RWPE1 (cell line): Measurements from ENCODE around the gene CEP70.
"Not testable (repeated sequence)": the region's sequence is repeated elsewhere in the genome, so short reads cannot be mapped to it uniquely, and the experiment has no call there.

ENCODE experiments used
- CTCF ChIA-PET: fragments of 350-600 bp; sonication (Branson Sonifier 250); formaldehyde crosslinking; extraction: SDS; loops from one replicate; lab custom pipeline; 2021; lab: Yijun Ruan, JAX
- POLR2A ChIA-PET: fragments of 400-600 bp; formaldehyde crosslinking; extraction: SDS; loops from one replicate; lab custom pipeline; 2020; ENCODE audit warnings: antibody characterized with exemption; ENCODE audit not compliant: low non-redundant PET; lab: Yijun Ruan, JAX
- DNase-seq: peaks from one replicate; pipeline ENCODE4 v3.0.0; 2012; ENCODE audit warnings: low spot score
- H3K27ac ChIP-seq: fragments of 450-650 bp; 2 replicates; pipeline ENCODE4 v1.5.1; 2017
- TF ChIP-seq, protein P1 (sequence below): fragments of 450-650 bp; conservative IDR thresholded peaks from 2 replicates; pipeline ENCODE4 v1.5.1; 2017; ENCODE audit warnings: low read depth, mild to moderate bottlenecking

The CEP70 gene

DNA sequence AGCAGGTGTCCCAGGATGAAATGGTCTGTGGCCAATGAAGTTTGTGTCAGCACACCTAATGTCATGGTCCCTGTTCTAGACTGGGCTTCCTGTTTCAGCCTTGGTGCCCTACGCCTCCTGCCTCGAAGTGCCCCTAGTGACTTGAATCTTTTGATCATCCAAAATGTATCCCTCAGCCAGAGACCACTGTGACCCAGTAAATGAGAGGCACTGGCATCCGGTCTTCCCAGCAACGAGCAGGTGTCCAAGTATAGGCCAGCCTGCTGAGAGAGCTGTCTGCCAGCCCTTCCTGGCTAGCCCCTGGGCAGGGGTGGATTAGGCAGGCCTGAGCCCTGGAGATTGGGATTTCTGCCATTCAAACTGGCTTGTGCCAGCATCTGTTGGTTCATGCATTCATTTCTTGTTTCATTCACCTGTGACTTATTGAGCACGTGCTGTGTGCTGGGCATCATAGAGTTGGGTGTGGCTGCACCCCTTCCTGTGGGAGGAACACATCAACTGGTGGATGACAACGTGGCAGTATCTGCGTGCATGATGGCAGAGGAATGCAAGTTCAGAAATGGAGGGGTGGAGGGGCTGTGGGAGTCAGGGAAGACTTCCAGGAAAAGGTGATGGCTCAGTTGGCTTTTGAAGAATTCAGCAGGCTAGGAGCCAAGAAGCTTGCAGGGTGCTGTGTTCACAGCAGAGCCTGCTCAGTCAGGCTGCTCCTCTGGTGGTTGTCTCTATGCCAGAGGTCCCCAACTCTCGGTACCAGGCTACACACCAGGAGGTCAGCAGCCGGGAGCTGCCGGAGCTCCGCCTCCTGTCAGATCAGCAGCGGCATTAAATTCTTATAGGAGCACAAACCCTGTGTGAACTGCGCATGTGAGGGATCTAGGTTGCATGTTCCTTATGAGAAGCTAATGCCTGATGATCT, 138.0 kb downstream of the CEP70 start:
- H3K27ac ChIP-seq = peak overlapping the region; percentile 19
- CTCF ChIA-PET = interaction anchor here (0.9 kb wide), 1 partner anchor 460 kb away, joined by 4 read pairs; no protein-coding TSS in a partner anchor
- no peak for DNase-seq
- TF ChIP-seq, protein P1, sequence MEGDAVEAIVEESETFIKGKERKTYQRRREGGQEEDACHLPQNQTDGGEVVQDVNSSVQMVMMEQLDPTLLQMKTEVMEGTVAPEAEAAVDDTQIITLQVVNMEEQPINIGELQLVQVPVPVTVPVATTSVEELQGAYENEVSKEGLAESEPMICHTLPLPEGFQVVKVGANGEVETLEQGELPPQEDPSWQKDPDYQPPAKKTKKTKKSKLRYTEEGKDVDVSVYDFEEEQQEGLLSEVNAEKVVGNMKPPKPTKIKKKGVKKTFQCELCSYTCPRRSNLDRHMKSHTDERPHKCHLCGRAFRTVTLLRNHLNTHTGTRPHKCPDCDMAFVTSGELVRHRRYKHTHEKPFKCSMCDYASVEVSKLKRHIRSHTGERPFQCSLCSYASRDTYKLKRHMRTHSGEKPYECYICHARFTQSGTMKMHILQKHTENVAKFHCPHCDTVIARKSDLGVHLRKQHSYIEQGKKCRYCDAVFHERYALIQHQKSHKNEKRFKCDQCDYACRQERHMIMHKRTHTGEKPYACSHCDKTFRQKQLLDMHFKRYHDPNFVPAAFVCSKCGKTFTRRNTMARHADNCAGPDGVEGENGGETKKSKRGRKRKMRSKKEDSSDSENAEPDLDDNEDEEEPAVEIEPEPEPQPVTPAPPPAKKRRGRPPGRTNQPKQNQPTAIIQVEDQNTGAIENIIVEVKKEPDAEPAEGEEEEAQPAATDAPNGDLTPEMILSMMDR = no peak
- POLR2A ChIA-PET = no interaction called here

DNA sequence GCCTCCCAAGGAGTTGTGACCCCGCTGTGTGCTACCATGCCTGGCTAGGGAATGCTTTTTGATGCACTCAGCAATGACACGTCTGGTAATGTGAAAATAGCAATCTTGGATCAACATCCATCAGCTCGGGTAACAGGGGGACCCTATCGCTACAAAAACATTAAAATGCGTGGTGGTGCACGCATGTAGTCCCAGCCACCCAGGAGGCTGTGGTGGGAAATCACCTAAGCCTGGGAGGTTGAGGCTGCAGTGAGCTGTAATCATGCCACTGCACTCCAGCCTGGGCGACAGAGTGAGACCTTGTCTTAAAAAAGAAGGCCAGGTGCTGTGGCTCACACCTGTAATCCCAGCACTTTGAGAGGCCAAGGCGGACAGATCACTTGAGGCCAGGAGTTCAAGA, 140.1 kb downstream of the CEP70 start:
- CTCF ChIA-PET = not testable (repeated sequence)

DNA sequence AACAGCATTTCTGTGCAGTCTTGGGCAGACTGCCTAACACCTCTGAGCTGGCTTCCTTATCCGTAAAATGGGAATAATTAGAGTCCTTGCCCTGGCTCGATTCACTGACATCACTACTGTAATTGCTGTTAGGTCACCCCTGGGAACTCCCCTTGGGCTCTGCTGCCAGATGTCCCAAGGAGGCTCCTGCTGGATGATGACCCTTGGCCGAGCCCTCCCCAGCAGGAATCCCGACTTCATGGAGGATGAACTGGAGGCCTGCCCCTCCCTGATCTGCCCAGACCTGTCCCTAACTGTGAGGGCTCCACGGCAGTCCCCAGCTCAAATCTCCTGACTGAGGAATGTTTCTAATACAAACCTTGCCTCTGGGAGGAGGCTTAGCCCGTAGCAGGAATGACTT, 141.6 kb downstream of the CEP70 start:
- CTCF ChIA-PET = no interaction called here
- TF ChIP-seq, protein P1 = no peak

More for the DNA sequence above, 140.1 kb downstream of the CEP70 start:
- H3K27ac ChIP-seq, DNase-seq, POLR2A ChIA-PET: not testable (repeated sequence)

DNA sequence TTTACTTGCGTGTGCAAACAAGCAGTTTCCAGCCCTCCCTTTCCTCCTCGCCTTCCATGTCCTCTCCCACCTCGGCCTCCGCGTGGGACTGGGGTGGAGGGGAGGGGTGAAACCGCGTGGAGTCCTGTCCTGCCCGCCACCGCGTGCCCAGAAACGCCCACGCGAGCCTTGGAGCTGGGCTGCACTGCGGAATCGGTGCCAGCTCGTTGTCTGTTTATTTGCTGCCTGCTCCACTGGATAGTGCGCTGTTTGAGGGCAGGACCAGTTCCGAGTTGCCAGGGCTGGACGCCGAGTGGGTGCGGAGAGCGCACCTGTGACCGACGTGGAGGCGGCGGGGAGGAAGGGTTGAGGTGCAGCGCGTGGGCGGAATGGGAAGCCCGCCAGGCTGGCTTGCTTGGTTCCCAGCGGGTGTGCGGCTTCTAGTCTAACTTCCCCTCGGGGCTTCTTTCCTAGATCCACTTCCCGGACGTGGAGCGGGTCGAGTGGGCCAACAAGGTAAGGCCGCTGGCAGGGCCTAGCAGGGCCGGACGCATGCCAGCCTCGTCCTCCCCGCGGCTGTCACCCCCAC, 142.4 kb downstream of the CEP70 start:
- TF ChIP-seq, protein P1 = no peak
- ChIA-PET CTCF (interaction anchor here (0.5 kb wide), 1 partner anchor 142 kb away, joined by 3 read pairs; no protein-coding TSS in a partner anchor), POLR2A (no interaction called here)
- H3K27ac ChIP-seq = no peak overlapping the region
- DNase-seq = no peak

More for the DNA sequence above, 141.6 kb downstream of the CEP70 start:
- DNase-seq = no peak
- POLR2A ChIA-PET = no interaction called here
- no peak overlapping the region for H3K27ac ChIP-seq

DNA sequence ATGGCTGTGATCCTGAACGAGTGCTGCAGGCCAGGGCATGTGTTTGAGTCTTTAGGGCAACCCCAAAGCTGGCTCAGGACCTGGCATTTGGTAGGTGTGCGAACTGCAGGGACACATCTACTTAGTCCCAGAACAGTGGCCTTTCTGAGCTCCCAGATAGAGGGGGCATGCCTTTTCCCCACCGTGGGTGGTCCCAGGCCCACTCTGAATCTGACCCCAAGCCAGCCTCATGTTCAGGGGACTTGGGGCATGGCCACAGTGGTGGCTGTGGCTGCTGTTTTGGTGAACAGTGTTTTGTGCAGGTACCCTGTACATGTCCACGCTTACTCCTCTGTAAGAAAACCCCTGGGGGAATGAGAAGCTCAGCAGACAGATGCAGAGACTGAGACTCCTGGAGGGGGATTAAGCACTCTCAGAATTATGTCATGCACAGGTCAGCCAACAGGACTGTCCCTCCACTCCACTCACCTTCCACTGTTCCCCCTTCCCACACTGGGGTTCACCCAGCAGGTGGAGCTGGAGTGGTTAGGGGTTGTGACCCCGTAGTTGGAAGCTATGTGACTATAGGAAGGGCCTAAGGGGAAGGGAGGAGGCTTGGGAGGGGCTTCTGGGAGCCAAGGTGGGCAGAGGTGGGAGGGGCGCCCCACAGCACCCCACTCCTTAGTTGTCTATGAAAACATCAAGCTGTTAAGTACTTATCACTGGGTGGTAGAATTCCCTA, 143.2 kb downstream of the CEP70 start:
- ChIA-PET CTCF (interaction anchor here (0.5 to 0.6 kb wide), 3 partner anchors 16 to 143 kb away, joined by 3 to 5 read pairs (median 3); no protein-coding TSS in a partner anchor), POLR2A (no interaction called here)
- DNase-seq = no peak

DNA sequence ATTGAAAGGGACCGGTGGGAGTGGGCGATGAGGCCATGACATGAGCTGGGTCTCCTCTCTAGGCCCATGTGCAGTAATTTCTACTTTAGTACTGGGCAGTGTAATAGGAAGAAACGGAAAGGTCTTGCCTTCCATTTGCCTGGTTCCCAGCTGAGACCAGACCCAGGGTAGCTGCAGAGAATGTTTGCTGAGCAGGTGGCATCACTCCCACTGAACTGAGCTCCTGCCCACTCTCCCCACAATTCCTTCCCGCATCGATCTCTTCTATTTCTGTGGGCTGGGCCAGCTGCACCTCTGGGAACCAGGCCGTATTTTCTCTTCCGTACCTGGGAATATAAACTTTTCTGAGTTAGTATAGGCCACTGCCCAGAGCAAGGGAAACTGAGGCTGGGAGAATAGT, 143.9 kb downstream of the CEP70 start:
- no peak for DNase-seq
- ChIA-PET POLR2A (no interaction called here), CTCF (no interaction called here)
- no peak overlapping the region for H3K27ac ChIP-seq
- TF ChIP-seq, protein P1 = no peak

More for the DNA sequence above, 143.2 kb downstream of the CEP70 start:
- H3K27ac ChIP-seq = no peak overlapping the region
- TF ChIP-seq, protein P1 = no peak
